ENCODE results near the gene HOXD4. TPM values are rescaled to one million over a fixed set of nuclear protein-coding genes. Genes with fewer than 3 reads are reported as not detected.

HOXD4 gene
- total and polyA plus RNA-seq, 2 experiments from 2014 or later = 1.4 to 2.5 TPM

DNA sequence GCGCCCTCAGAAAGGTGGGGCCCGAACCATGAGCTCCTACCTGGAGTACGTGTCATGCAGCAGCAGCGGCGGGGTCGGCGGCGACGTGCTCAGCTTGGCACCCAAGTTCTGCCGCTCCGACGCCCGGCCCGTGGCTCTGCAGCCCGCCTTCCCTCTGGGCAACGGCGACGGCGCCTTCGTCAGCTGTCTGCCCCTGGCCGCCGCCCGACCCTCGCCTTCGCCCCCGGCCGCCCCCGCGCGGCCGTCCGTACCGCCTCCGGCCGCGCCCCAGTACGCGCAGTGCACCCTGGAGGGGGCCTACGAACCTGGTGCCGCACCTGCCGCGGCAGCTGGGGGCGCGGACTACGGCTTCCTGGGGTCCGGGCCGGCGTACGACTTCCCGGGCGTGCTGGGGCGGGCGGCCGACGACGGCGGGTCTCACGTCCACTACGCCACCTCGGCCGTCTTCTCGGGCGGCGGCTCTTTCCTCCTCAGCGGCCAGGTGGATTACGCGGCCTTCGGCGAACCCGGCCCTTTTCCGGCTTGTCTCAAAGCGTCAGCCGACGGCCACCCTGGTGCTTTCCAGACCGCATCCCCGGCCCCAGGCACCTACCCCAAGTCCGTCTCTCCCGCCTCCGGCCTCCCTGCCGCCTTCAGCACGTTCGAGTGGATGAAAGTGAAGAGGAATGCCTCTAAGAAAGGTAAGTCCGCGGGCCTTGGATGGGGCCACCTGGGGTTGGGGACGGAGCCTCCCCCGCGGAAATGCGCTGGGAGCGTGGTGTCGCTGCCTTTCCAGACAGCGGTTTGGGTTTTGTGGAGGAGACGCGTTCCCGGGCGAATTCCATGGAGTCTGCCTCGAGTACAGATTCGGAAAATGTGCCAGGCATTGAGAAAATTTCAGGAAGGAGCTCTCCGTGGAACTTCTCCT is 37.7 kb downstream of the HOXD4 start:
- Histone ChIP-seq H3K4me3 (peak overlapping the region; percentile 86), H3K9me3 (ENCODE audit: low read depth) (no peaks in the 10 kb centered on the region), H3K9ac (peak overlapping the region; percentile 83), H3F3A (ENCODE audit: insufficient read depth) (peaks cover 6% of the 10 kb centered on the region; the same call in 1 of the 2 replicates), H3K36me3 (ENCODE audit: low read depth) (no peaks in the 10 kb centered on the region), H2AFZ (peak overlapping the region; percentile 96), H3K4me1 (ENCODE audit: insufficient read depth) (0 out of 2 replicates have a peak, but pooled peaks cover 5% of the 10 kb centered on the region), H3K4me2 (ENCODE audit: unreplicated experiment) (peak overlapping the region; percentile 87), H3K9me2 (ENCODE audit: insufficient read depth) (no peaks in the 10 kb centered on the region), H3K27me3 (replicated peaks; ENCODE audit: insufficient read depth) (no peaks in the 10 kb centered on the region), H4K20me1 (ENCODE audit: insufficient read depth) (no peaks in the 10 kb centered on the region), H3K79me2 (ENCODE audit: insufficient read depth) (peaks cover 9% of the 10 kb centered on the region; the same call in 1 of the 2 replicates), H3K27ac (peak overlapping the region; percentile 54; the same call in 1 of the 2 replicates)
- in situ Hi-C loops (cut with MboI) = no loop called here
- WGBS, 2 experiments (ENCODE audit: low coverage in 1 of 2, low lambda C conversion rate in 2 of 2, missing lambda C conversion rate in 2 of 2) = 3 to 5% methylated on average over 50 to 67 of the region's 98 CpGs
- TF ChIP-seq EZH2 (IDR thresholded peaks at IDR 0.05; ENCODE audit: insufficient read depth, poor library complexity, severe bottlenecking) (no peak), EZH2phosphoT487 (IDR thresholded peaks at IDR 0.05; ENCODE audit: insufficient read depth, low read depth) (no peak)
- DNase-seq = peak; percentile 39

DNA sequence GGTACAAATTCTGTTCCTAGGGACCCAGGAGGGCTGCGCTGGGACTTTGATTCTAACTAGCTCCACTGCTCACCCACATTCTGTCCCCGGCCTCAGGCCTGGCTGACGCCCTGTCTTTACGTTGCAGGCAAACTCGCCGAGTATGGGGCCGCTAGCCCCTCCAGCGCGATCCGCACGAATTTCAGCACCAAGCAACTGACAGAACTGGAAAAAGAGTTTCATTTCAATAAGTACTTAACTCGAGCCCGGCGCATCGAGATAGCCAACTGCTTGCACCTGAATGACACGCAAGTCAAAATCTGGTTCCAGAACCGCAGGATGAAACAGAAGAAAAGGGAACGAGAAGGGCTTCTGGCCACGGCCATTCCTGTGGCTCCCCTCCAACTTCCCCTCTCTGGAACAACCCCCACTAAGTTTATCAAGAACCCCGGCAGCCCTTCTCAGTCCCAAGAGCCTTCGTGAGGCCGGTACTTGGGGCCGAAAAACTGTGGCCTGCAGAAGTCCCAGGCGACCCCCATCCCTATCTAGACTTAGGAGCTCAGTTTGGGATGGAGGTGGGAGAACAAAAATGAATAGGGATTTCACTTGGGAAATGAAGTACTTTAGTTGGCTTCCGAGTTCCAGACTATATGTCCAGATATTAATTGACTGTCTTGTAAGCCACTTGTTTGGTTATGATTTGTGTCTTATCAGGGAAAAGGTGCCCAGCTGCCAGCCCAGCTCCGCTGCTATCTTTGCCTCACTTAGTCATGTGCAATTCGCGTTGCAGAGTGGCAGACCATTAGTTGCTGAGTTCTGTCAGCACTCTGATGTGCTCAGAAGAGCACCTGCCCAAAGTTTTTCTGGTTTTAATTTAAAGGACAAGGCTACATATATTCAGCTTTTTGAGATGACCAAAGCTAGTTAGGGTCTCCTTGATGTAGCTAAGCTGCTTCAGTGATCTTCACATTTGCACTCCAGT is 38.6 kb downstream of the HOXD4 start:
- Histone ChIP-seq H3K4me3 (peak overlapping the region; percentile 86), H3K27ac (no peak overlapping the region), H3K4me2 (ENCODE audit: unreplicated experiment) (no peak overlapping the region), H2AFZ (peak overlapping the region; percentile 96), H3K79me2 (ENCODE audit: insufficient read depth) (peaks cover 3% of the 10 kb centered on the region; the same call in 1 of the 2 replicates), H4K20me1 (ENCODE audit: insufficient read depth) (no peaks in the 10 kb centered on the region), H3F3A (ENCODE audit: insufficient read depth) (peaks cover 6% of the 10 kb centered on the region; the same call in 1 of the 2 replicates), H3K4me1 (ENCODE audit: insufficient read depth) (0 out of 2 replicates have a peak, but pooled peaks cover 5% of the 10 kb centered on the region), H3K36me3 (ENCODE audit: low read depth) (no peaks in the 10 kb centered on the region), H3K9me2 (ENCODE audit: insufficient read depth) (no peaks in the 10 kb centered on the region), H3K9ac (no peak overlapping the region), H3K27me3 (replicated peaks; ENCODE audit: insufficient read depth) (no peaks in the 10 kb centered on the region), H3K9me3 (ENCODE audit: low read depth) (no peaks in the 10 kb centered on the region)
- 69 to 74% methylated on average over 28 of the region's 28 CpGs for WGBS, 2 experiments (ENCODE audit: low coverage in 1 of 2, low lambda C conversion rate in 2 of 2, missing lambda C conversion rate in 2 of 2)
- no peak for TF ChIP-seq EZH2 (IDR thresholded peaks at IDR 0.05; ENCODE audit: insufficient read depth, poor library complexity, severe bottlenecking)
- no peak for TF ChIP-seq EZH2phosphoT487 (IDR thresholded peaks at IDR 0.05; ENCODE audit: insufficient read depth, low read depth)
- in situ Hi-C loops (cut with MboI) = no loop called here
- DNase-seq = no peak

DNA sequence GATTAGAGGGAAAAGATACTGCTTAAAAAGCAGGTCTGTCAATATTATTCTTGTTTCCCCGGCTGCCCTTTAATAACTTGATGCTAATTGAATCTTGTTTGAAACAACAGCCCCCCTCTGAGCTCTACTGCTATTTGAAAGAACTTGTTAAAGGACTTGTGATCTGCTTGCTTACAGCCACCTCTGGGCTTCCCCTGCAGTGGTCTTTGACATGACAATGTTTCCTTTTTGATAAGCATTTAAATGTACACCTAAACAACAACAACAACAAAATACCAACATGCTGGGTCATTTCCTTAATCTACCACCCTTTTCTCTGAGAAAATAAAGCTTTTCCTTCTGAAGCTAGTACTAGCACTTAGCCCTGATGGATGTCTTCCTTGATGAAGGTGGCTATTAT is 41.0 kb downstream of the HOXD4 start:
- Histone ChIP-seq H3F3A (ENCODE audit: insufficient read depth) (peaks cover 2% of the 10 kb centered on the region; the same call in 1 of the 2 replicates), H4K20me1 (ENCODE audit: insufficient read depth) (no peaks in the 10 kb centered on the region), H3K9ac (no peak overlapping the region), H3K9me3 (ENCODE audit: low read depth) (no peaks in the 10 kb centered on the region), H2AFZ (no peak overlapping the region), H3K9me2 (ENCODE audit: insufficient read depth) (no peaks in the 10 kb centered on the region), H3K79me2 (ENCODE audit: insufficient read depth) (no peaks in the 10 kb centered on the region), H3K4me2 (ENCODE audit: unreplicated experiment) (no peak overlapping the region), H3K36me3 (ENCODE audit: low read depth) (no peaks in the 10 kb centered on the region), H3K27me3 (replicated peaks; ENCODE audit: insufficient read depth) (no peaks in the 10 kb centered on the region), H3K4me1 (ENCODE audit: insufficient read depth) (no peaks in the 10 kb centered on the region), H3K4me3 (no peak overlapping the region), H3K27ac (no peak overlapping the region)
- no peak for TF ChIP-seq EZH2phosphoT487 (IDR thresholded peaks at IDR 0.05; ENCODE audit: insufficient read depth, low read depth)
- 77 to 83% methylated on average over 1 of the region's 1 CpG for WGBS, 2 experiments (ENCODE audit: low coverage in 1 of 2, low lambda C conversion rate in 2 of 2, missing lambda C conversion rate in 2 of 2)
- no peak for DNase-seq
- in situ Hi-C loops (cut with MboI) = no loop called here

GRCh38 chr2:176193048-176193447 is 41.7 kb downstream of the HOXD4 start:
- no peaks in the 10 kb centered on the region for H3K4me1 ChIP-seq (ENCODE audit: insufficient read depth)
- H4K20me1 ChIP-seq (ENCODE audit: insufficient read depth) = no peaks in the 10 kb centered on the region
- H3K9ac ChIP-seq = no peak overlapping the region
- no peak overlapping the region for H3K27ac ChIP-seq
- no peaks in the 10 kb centered on the region for H3K36me3 ChIP-seq (ENCODE audit: low read depth)
- 6 to 8% methylated on average over 1 of the region's 1 CpG for WGBS, 2 experiments (ENCODE audit: low coverage in 1 of 2, low lambda C conversion rate in 2 of 2, missing lambda C conversion rate in 2 of 2)
- H2AFZ ChIP-seq = no peak overlapping the region
- in situ Hi-C loops (cut with MboI) = no loop called here
- DNase-seq = no peak
- H3K9me3 ChIP-seq (ENCODE audit: low read depth) = no peaks in the 10 kb centered on the region
- no peaks in the 10 kb centered on the region for H3F3A ChIP-seq (ENCODE audit: insufficient read depth)
- no peak overlapping the region for H3K4me3 ChIP-seq
- no peaks in the 10 kb centered on the region for H3K9me2 ChIP-seq (ENCODE audit: insufficient read depth)
- no peak overlapping the region for H3K4me2 ChIP-seq (ENCODE audit: unreplicated experiment)
- H3K27me3 ChIP-seq (replicated peaks; ENCODE audit: insufficient read depth) = no peaks in the 10 kb centered on the region
- TF ChIP-seq EZH2 (IDR thresholded peaks at IDR 0.05; ENCODE audit: insufficient read depth, poor library complexity, severe bottlenecking) (no peak), EZH2phosphoT487 (IDR thresholded peaks at IDR 0.05; ENCODE audit: insufficient read depth, low read depth) (no peak)
- H3K79me2 ChIP-seq (ENCODE audit: insufficient read depth) = no peaks in the 10 kb centered on the region
